ENCODE measurements around the gene DQX1.
A peak's percentile ranks its signal among the peaks of the same experiment; 100 is the strongest.
"Not testable (repeated sequence)": the region's sequence is repeated elsewhere in the genome, so short reads cannot be mapped to it uniquely, and the experiment has no call there.

Gene DQX1

GRCh38 chr2:74525717-74526648 lies at the start of gene DQX1:
Gene DQX1 (minus strand): TSS chr2:74526231. CDS start chr2:74525729, 502 bp downstream.
- no peak for DNase-seq (ENCODE audit: low spot score)

DNA sequence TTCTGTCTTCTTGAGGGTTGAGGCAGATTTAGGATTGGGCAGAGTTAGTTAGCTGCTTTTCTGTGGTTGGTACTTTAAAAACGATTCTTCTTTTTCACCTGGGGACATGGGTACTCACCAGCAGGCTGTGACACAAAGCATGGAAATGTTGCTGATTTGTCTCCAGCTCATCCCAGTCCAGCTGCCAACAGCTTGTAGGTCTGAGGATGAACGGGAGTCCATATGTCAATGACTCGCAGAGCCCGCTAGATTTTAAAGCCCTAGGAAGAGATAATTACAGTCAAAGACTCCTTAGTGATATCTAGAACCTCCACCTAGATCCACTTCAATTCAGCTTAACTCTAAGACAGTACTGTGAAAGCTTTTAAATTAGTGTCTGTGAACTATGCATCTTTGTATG lies 49.3 kb upstream of the DQX1 start:
- DNase-seq (ENCODE audit: low spot score), result no peak

- no peak for DNase-seq (ENCODE audit: low spot score)
Measured at GRCh38 chr2:74573747-74574562, 47.9 kb upstream of the DQX1 start.

DNA sequence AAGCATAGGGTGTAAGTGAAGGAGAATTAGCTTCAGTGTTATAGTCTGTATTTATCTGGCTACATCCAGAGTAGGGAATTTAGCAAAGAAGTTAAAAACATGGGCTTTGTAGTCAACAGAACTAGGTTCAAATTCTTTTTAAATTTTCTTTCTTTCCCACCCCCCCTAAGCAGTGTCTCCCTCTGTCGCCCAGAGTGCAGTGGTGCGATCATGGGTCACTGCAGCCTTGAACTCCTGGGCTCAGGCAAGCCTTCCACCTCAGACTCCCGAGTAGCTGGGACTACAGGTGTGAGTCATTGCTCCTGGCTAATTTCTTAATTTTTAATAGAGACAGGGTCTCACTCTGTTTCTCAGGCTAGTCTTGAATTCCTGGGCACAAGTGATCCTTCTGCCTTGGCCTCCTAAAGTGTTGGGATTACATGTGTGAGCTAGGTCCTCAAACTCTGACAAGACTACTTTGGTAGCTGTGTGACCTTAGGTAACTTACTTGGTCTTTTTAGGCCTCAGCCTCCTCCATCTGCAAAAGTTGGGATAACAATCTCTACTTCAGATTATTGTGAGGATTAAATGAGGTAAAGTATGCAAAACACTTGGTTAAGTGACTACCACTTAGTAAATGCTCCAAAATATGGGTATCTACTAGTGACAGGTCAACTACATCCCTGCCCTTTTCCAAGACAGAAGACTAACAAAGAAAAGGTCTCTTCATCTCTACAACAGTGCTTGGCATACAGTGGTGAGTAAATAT lies 46.3 kb upstream of the DQX1 start:
- DNase-seq (ENCODE audit: low spot score), result no peak

DNA sequence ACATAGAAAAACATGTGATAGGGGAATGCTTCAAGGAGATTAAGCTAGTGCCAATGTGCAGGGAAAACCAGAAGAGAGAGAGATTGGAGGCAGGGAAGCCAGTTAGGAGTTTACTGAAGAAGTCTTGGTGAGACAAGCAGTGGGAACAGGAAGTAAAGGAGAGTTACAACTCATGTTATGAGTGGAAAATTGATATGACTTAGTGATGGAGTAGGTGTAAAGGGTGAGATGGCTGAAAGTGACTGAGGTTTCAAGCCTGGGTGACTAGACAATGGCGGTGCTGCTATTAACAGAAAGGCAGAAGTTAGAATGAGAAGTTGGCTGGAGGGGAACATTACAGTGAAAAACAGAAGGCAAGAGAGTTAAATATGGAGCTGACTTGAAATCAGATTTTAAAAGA lies 45.0 kb upstream of the DQX1 start:
- DNase-seq (ENCODE audit: low spot score), result no peak

DNA sequence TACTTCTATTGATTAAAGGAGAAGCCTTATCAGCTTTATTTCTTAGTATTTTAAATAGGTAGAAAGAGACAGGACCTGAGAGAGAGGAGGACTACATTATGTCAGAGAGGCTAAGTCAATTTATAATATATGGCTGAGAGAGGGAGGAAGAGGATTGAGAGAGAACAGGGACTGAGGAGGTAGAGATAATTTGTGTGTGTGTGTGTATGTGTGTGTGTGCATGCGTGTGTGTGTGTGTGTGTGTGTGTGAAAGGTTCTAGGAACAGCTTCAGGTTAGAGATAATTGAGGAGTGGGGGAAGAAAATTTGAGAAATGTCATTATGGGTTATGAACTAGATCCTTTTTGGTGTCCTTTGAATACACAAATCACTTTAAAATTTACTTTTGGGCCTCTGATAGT lies 43.7 kb upstream of the DQX1 start:
- no peak for DNase-seq (ENCODE audit: low spot score)

DNA sequence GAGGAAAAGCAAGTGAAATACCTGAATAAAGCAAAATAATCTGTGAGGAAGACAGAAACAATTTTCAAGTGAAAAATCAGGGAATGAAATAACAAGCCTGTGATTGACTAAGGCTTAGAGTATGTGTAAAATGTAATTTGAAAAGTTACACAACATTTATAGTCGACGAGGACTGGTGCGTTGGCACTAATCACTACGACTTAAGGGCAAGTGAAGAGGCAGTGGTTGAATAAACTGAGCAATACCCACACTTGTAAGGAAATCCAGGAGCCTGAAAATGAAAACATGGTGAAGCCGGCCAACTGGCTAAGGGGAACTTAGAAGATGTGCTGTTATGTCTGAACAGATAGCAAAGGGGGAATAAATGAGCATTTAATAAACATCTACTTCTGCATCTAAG lies 41.9 kb upstream of the DQX1 start:
- DNase-seq (ENCODE audit: low spot score), result no peak

GRCh38 chr2:74566754-74567085 lies 40.7 kb upstream of the DQX1 start:
- DNase-seq (ENCODE audit: low spot score), result no peak

DNA sequence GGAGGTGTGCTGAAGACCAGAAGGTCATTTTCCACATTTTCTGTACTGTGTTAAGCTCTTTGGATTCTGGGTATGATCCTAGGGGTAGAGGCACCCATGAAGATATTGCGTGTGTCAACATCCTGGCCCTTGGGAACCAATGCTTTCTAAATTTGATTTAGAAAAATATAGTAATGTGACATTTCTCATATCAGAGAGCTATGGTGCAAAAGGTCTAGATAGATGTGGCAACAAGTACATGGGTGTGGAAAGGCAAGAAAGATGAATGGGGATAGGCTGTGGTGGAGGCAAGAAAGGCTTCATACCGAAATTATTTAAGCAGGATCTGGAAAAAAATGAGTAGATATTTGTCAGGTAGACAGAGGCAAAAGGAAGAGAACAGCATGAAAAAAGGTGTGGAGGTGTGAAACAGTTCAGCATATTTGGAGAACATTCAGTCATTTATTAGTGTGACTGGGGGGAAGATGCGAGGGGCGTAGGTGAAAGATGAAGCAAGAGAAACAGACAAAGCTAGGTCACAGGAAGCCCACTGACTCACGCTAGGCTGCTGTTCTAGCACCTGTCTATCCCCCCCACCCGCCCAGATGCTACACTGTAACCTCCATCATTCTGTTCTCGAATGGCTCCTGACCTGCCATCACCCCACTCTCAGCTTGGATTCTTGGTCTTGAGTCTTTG lies 40.2 kb upstream of the DQX1 start:
- no peak for DNase-seq (ENCODE audit: low spot score)

DNA sequence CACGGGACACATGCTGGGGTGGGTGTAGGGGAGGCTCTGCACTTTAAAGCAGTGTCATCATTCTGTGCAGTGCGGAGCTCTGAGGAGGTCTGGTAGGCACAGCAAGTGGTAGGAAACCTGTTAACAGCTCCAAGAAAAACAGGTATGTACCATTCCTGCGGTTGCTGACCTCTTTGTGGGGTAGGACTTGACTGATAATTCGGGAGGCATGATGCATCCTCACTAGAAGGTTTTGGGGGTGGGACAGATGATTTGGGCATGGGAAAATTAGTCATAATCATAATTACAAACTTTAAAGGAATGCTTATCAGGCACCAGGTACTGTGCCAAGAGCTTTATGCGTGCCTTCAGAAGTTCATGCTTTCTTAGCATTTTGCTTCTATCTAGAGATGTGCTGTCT lies 38.2 kb upstream of the DQX1 start:
- no peak for DNase-seq (ENCODE audit: low spot score)

DNA sequence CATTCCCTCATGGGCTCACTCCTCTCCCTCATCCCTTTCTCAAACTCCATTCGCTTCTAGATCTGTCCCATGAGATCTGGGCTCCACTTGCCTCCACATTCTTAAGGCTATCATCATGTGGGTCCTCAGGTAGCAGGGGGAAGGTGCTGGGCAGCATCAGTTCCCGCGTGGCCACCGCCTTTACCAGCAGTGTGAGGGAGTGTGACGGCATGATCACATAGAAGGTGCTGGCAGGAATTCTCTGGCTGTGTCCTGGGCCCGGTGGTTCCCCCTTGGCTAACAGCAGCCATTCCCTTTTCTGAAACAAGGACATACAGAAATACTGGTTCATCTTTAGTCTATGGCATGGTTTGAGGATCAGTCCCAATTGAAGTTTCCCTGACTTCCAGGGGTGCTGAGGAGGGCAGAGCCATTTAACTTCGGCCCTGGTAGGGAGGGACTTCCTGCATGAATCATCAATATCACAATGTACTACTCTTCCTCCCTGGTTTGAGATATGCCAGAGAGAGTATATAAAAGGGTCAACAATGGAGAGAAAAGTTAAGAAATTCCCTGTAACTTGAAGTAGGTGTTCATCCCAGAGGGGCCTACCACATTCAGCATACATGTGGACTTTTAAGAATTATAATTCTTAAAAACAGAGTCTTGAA lies 36.2 kb upstream of the DQX1 start:
- DNase-seq (ENCODE audit: low spot score), result no peak

GRCh38 chr2:74561022-74561421 lies 35.0 kb upstream of the DQX1 start:
- not testable (repeated sequence) for DNase-seq (ENCODE audit: low spot score)

GRCh38 chr2:74560591-74560990 lies 34.6 kb upstream of the DQX1 start:
- no peak for DNase-seq (ENCODE audit: low spot score)

- DNase-seq (ENCODE audit: low spot score), result no peak
Measured at GRCh38 chr2:74559912-74560311, 33.9 kb upstream of the DQX1 start.

DNA sequence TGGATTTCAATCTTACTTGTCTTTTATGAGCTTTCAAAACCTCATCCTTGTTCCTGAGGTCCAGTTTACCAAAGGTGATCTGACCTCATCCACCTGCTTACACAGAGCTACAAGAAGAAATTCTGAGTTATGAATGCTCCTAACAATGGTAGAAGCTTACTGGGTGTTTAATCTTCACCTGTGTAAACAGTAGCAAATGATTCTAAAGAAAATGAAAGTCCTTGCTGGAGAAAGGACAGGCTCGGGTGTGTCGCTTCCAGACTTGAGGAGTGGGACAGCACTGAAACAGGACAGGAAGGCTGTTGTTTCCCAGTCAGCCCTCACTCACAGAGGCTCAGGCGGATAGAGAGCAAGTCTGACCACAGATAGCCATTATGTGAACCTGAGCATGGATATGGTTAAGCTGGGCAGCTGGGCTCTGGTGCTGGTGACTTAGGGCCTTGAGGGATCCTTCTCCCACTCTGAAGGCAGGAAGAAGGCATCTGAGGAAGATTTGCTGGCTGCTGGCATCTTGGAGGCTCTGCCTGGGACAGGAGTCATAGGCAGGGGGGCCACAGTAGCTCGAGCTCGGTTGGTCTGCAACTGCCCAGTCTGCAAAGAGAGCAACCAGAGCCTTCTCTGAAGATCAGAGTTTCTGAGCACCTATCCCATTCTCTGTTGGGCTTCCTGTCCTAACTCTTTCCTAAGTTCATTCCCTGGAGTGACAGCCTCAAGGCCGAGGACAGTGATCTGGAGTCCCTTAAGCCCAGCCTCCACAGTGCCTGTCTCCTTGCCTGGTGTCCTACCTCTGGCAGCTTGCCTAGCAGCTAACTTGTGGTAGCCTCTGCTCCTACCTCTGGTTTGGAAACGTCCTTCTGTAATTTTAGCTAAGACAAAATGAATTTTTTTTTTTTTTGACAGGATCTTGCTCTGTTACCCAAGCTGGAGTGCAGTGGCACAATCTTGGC lies 32.5 kb upstream of the DQX1 start:
- DNase-seq (ENCODE audit: low spot score), result no peak

DNA sequence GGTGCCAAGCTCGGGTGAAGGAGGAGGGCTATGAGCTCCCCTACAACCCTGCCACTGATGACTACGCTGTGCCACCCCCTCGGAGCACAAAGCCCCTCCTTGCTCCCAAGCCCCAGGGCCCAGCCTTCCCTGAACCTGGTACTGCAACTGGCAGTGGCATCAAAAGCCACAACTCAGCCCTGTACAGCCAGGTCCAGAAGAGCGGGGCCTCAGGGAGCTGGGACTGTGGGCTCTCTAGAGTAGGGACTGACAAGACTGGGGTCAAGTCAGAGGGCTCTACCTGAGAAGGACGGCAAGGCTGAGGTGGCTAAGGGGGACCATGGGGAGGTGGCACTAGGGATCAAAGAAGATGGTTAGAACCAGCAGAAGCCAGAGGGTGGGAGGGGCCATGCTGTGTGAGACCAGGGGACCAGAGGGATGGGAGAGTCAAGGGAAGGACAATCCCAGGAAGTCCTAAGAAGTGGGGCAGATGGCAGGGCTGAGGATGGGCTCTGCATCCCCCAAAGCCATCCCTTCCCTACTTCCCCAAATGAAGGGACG lies 30.9 kb upstream of the DQX1 start:
- no peak for DNase-seq (ENCODE audit: low spot score)

DNA sequence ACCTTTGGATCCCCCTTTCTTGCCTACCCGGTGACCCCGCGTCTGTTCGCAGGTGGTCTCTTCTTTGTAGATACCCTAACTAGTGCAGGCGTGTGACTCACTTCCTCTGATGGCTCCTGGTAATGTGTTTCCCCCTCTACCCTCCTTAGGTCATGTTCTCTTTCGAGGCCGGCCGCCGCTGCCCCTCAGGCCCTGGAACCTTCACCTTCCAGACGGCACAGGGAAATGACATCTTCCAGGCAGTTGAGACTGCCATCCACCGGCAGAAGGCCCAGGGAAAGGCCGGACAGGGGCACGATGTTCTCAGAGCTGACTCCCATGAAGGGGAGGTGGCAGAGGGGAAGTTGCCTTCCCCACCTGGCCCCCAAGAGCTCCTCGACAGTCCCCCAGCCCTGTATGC lies 30.1 kb upstream of the DQX1 start:
- DNase-seq (ENCODE audit: low spot score), result no peak

DNA sequence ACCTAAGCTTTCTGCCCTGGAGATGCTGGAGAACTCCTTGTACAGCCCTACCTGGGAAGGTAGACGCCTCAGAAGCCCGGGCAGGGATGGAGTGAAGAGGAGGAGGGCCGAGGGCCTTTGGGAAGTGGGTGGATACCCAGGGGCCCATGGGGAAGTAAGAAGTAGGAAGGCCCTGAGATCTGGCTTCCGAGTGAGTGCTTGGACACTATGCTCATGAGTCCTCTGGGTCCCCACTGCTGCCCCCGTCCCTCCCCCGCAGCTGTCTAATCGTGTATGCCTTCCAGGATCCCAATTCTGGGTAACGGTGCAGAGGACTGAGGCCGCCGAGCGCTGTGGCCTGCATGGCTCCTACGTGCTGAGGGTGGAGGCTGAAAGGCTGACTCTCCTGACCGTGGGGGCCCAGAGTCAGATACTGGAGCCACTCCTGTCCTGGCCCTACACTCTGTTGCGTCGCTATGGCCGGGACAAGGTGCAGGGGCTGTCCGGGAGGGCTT lies 29.6 kb upstream of the DQX1 start:
- no peak for DNase-seq (ENCODE audit: low spot score)

DNA sequence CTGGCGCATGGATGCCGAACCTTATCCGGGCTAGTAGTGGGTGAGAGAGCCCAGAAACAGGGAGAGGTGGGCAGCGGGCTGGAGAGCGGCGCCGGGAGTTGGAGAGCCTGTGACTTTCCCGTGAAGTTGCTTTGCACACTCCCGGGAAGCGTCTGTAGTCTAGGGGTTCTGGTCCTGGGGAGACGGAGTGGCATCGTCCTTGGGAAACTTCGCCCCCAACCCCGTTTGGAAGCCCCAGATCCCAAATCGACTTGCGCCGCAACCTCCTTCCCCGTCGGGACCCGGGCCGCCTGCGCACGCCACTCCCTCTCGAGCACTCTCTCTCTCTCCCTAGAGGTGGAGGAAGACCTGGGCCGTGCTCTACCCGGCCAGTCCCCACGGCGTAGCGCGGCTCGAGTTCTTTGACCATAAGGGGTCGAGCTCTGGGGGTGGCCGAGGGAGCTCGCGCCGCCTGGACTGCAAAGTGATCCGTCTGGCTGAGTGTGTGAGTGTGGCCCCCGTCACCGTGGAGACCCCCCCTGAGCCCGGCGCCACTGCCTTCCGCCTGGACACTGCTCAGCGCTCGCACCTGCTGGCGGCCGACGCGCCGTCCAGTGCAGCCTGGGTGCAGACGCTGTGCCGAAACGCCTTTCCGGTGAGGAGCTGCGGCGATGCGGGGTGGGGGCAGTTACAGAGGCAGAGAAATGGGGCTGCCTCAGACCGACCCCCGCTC lies 28.9 kb upstream of the DQX1 start:
- DNase-seq (ENCODE audit: low spot score), result peak; percentile 47

Data from D341Med (cell line).